OCI-LY1 (cell line): ENCODE measurements around the gene VPS41.

Source experiments
- H2AFZ ChIP-seq: fragments of 200-600 bp; sonication (generic), shearing (Covaris generic); 2 replicates; pipeline ENCODE4 v1.6.0; 2014; ENCODE audit warnings: antibody characterized with exemption, mild to moderate bottlenecking, low read length
- H3F3A ChIP-seq: fragments of 200-600 bp; sonication (generic), shearing (Covaris generic); 2 replicates; pipeline ENCODE4 v1.6.0; 2014; ENCODE audit warnings: mild to moderate bottlenecking, antibody characterized with exemption, low read length, moderate library complexity; ENCODE audit not compliant: insufficient read depth
- H3K27ac ChIP-seq: fragments of 200-600 bp; sonication (generic); 2 replicates; pipeline ENCODE4 v1.5.1; 2014; ENCODE audit warnings: low read length, mixed run types, mild to moderate bottlenecking, low read depth; ENCODE audit not compliant: poor library complexity, severe bottlenecking
- H3K27me3 ChIP-seq: fragments of 200-600 bp; sonication (generic); 2 replicates; pipeline ENCODE4 v1.6.0; 2014; ENCODE audit warnings: antibody characterized with exemption, mild to moderate bottlenecking, low read length, moderate library complexity; ENCODE audit not compliant: insufficient read depth
- H3K36me3 ChIP-seq: fragments of 200-600 bp; sonication (generic); 2 replicates; pipeline ENCODE4 v1.6.1; 2014; ENCODE audit warnings: mild to moderate bottlenecking, antibody characterized with exemption, low read length, moderate library complexity, mixed read lengths; ENCODE audit not compliant: insufficient read depth
- H3K4me1 ChIP-seq: fragments of 200-600 bp; sonication (generic); 2 replicates; pipeline ENCODE4 v1.5.1; 2014; ENCODE audit warnings: mild to moderate bottlenecking, low read length, moderate library complexity; ENCODE audit not compliant: insufficient read depth, severe bottlenecking
- H3K4me2 ChIP-seq: fragments of 200-600 bp; sonication (generic), shearing (Covaris generic); 2 replicates; pipeline ENCODE4 v1.6.1; 2014; ENCODE audit warnings: low read length
- H3K4me3 ChIP-seq: fragments of 200-600 bp; sonication (generic); 2 replicates; pipeline ENCODE4 v1.5.1; 2014; ENCODE audit warnings: low read length, low read depth, mild to moderate bottlenecking, mixed read lengths; ENCODE audit not compliant: poor library complexity, severe bottlenecking
- H3K79me2 ChIP-seq: fragments of 200-600 bp; shearing (Covaris generic); 2 replicates; pipeline ENCODE4 v1.6.1; 2016; ENCODE audit warnings: mixed run types, low read length, mixed read lengths; ENCODE audit not compliant: insufficient read depth
- H3K9ac ChIP-seq: fragments of 200-600 bp; sonication (generic), shearing (Covaris generic); 2 replicates; pipeline ENCODE4 v1.6.1; 2014; ENCODE audit warnings: mild to moderate bottlenecking, low read length, mixed read lengths
- H3K9me2 ChIP-seq: fragments of 200-600 bp; sonication (generic), shearing (Covaris generic); 2 replicates; pipeline ENCODE4 v1.6.1; 2014; ENCODE audit warnings: low read depth, mild to moderate bottlenecking, low read length, mixed read lengths
- H3K9me3 ChIP-seq: fragments of 200-600 bp; shearing (Covaris generic); 2 replicates; pipeline ENCODE4 v1.6.1; 2014; ENCODE audit warnings: low read length, mixed read lengths
- H4K20me1 ChIP-seq: fragments of 200-600 bp; sonication (generic), shearing (Covaris generic); 2 replicates; pipeline ENCODE4 v1.6.0; 2016; ENCODE audit warnings: mild to moderate bottlenecking, low read length; ENCODE audit not compliant: insufficient read depth
- EZH2 ChIP-seq: fragments of 200-600 bp; sonication (generic), shearing (Covaris generic); IDR thresholded peaks from 2 replicates; pipeline ENCODE4 v1.8.0; 2017; ENCODE audit warnings: borderline replicate concordance, mixed run types, mild to moderate bottlenecking, antibody characterized with exemption, low read length, moderate library complexity, mixed read lengths
- TF ChIP-seq, protein P1 (sequence below): fragments of 200-600 bp; sonication (generic), shearing (Covaris generic); IDR thresholded peaks from 2 replicates; pipeline ENCODE4 v1.5.1; 2017; ENCODE audit warnings: mild to moderate bottlenecking, antibody characterized with exemption, low read length, moderate library complexity, mixed read lengths

VPS41 gene

DNA sequence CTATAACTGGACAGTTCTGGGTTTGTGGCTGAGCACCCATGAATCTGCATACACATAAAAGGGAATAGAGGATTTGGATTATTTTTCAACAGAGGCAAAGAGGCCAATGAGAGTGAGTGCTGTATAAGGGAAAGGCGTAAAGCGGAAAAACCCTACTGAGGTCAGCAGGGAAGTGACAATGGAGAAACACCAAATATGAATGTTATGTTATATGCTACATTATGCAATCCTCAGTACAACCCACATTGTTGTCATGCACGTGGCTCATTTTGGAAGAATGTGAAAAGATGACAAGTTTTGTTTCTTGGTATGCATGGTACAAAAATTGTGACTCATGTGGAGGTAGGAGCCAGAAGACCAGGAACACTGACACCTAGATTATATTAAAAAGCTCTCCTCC lies 164.2 kb downstream of the VPS41 start:
- no peaks in the 10 kb centered on the region for H3K9me2 ChIP-seq
- TF ChIP-seq EZH2, result no peak
- TF ChIP-seq, protein P1, sequence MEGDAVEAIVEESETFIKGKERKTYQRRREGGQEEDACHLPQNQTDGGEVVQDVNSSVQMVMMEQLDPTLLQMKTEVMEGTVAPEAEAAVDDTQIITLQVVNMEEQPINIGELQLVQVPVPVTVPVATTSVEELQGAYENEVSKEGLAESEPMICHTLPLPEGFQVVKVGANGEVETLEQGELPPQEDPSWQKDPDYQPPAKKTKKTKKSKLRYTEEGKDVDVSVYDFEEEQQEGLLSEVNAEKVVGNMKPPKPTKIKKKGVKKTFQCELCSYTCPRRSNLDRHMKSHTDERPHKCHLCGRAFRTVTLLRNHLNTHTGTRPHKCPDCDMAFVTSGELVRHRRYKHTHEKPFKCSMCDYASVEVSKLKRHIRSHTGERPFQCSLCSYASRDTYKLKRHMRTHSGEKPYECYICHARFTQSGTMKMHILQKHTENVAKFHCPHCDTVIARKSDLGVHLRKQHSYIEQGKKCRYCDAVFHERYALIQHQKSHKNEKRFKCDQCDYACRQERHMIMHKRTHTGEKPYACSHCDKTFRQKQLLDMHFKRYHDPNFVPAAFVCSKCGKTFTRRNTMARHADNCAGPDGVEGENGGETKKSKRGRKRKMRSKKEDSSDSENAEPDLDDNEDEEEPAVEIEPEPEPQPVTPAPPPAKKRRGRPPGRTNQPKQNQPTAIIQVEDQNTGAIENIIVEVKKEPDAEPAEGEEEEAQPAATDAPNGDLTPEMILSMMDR, result no peak
- no peak overlapping the region for H3K4me3 ChIP-seq
- no peaks in the 10 kb centered on the region for H3K27me3 ChIP-seq
- no peak overlapping the region for H3K9ac ChIP-seq
- peaks cover 43% of the 10 kb centered on the region for H3K36me3 ChIP-seq
- H2AFZ ChIP-seq, result no peak overlapping the region
- no peak overlapping the region for H3K4me2 ChIP-seq
- H3K27ac ChIP-seq, result no peak overlapping the region
- H3K4me1 ChIP-seq, result no peaks in the 10 kb centered on the region
- no peaks in the 10 kb centered on the region for H4K20me1 ChIP-seq
- H3K79me2 ChIP-seq, result no peaks in the 10 kb centered on the region
- H3F3A ChIP-seq, result no peaks in the 10 kb centered on the region
- H3K9me3 ChIP-seq, result no peaks in the 10 kb centered on the region

DNA sequence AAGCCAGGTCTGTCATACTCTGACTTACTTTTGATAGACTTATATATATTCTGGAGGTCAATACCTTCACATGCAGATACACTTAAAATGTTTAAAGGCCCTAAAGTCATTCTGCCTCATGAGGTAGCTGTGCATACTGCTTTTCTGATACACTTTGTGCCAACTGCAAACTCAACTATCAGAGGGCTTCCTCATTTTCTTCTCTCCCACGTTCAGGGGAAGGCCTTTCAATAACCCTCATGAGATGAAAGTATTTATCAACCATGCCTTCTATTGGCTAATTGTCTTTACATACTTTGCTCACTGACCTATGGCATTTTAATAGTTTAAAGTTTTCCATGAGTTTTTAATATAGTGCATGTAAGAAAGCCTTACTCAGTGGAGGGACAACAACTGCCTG lies 165.1 kb downstream of the VPS41 start:
- TF ChIP-seq, protein P1, result no peak
- no peak for TF ChIP-seq EZH2
- Histone ChIP-seq H2AFZ (no peak overlapping the region), H3K4me1 (no peaks in the 10 kb centered on the region), H3K27me3 (no peaks in the 10 kb centered on the region), H3K4me2 (no peak overlapping the region), H4K20me1 (no peaks in the 10 kb centered on the region), H3K9me3 (no peaks in the 10 kb centered on the region), H3K36me3 (peaks cover 43% of the 10 kb centered on the region), H3K79me2 (no peaks in the 10 kb centered on the region), H3K27ac (no peak overlapping the region), H3K4me3 (no peak overlapping the region), H3K9me2 (no peaks in the 10 kb centered on the region), H3F3A (no peaks in the 10 kb centered on the region), H3K9ac (no peak overlapping the region)

DNA sequence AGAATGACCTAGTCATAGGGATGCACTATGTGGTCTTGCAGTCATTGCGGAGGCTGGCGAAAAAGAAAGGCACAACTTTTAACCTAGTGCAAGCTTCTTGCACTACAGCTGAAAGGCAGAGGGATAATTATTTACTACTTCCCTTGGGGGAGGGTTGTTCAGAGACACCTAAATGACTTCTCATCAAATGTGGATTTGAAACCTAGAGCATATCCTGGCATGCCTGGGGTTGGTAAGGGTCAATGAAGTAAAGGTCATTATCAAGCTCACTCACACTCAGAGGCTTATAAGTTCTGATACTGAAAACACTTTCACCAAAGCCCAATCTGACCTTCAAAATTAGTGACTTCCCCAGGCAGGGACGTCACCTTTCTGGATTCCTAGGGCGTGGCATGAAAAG lies 168.9 kb downstream of the VPS41 start:
- Histone ChIP-seq H2AFZ (no peak overlapping the region), H3K36me3 (peaks cover 38% of the 10 kb centered on the region), H3K9ac (no peak overlapping the region), H3K27ac (no peak overlapping the region), H3K27me3 (no peaks in the 10 kb centered on the region), H3K9me2 (no peaks in the 10 kb centered on the region), H3F3A (no peaks in the 10 kb centered on the region), H4K20me1 (no peaks in the 10 kb centered on the region), H3K79me2 (no peaks in the 10 kb centered on the region), H3K4me3 (no peak overlapping the region), H3K4me2 (no peak overlapping the region), H3K9me3 (no peaks in the 10 kb centered on the region), H3K4me1 (no peaks in the 10 kb centered on the region)
- TF ChIP-seq, protein P1, result no peak
- no peak for TF ChIP-seq EZH2
